Measurements from ENCODE around the gene NINJ2.

DNA sequence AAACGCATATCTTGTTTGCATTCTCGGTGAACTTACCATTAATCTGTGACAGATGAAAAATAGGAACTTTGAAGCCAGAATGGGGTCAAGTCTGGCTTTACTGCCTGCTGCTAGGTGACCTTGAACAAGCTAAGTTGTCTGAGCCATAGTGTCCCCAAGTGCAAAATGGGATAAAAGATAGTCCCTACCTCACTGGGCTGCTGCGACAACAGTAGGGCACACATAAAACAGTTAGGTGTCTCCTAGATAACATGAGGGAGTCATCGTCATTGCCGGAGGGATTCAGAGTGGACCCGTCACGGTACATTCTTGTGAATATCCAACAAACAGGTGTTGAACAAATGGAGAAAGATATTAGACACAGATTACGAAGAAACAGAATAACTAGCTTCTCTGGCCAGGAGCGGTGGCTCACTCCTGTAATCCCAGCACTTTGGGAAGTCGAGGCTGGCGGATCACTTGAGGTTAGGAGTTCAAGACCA is 71.2 kb downstream of the NINJ2 start:
- no peak for TF ChIP-seq GATA2 (IDR thresholded peaks at IDR 0.05; ENCODE audit: low read depth, low read length)
- no peak for TF ChIP-seq GATA3 (IDR thresholded peaks at IDR 0.05; ENCODE audit: low read depth, low read length)

Data from SH-SY5Y (cell line).